Esophagus muscularis mucosa (tissue), 4 donors: ENCODE data around the gene ZNF428. TPM values are rescaled to one million over a fixed set of nuclear protein-coding genes. Genes with fewer than 3 reads are reported as not detected.
A peak's percentile ranks its signal among the peaks of the same experiment; 100 is the strongest.
"Not testable (repeated sequence)": the region's sequence is repeated elsewhere in the genome, so short reads cannot be mapped to it uniquely, and the experiment has no call there.

Source experiments
- DNase-seq: peaks from one replicate; pipeline ENCODE4 v3.0.0-alpha.2; 2017; ENCODE audit errors: extremely low spot score
- H3K27ac ChIP-seq, 4 donors: fragments of 200-600 bp; sonication (generic); replicated peaks in 1 of 4; 1 replicate in 3 of 4; 2 replicates in 1 of 4; pipeline ENCODE4 v1.5.1; 2016 to 2019; ENCODE audit warnings: mild to moderate bottlenecking in 1 of 4
- H3K27me3 ChIP-seq, 4 donors: fragments of 200-600 bp; sonication (generic); one replicate each; pipeline versions ENCODE4 v1.5.1 to v1.6.0; 2016 to 2019
- H3K36me3 ChIP-seq, 4 donors: fragments of 200-600 bp; sonication (generic); one replicate each; pipeline ENCODE4 v1.5.1; 2016 to 2019
- H3K4me1 ChIP-seq, 4 donors: fragments of 200-600 bp; sonication (generic); one replicate each; pipeline ENCODE4 v1.5.1; 2016 to 2019
- H3K4me3 ChIP-seq, 4 donors: fragments of 200-600 bp; sonication (generic); 1 replicate in 2 of 4; 2 replicates in 2 of 4; pipeline ENCODE4 v1.5.1; 2016 to 2019; ENCODE audit warnings: mild to moderate bottlenecking in 4 of 4, moderate library complexity in 1 of 4
- H3K9me3 ChIP-seq, 4 donors: fragments of 200-600 bp; sonication (generic); 1 replicate in 3 of 4; 2 replicates in 1 of 4; pipeline ENCODE4 v1.5.1; 2016 to 2019
- EP300 ChIP-seq: sonication (generic); formaldehyde crosslinking; IDR thresholded peaks from one replicate; pipeline ENCODE4 v1.6.1; 2017; ENCODE audit warnings: antibody characterized with exemption
- POLR2A ChIP-seq: fragments of 450-650 bp; IDR thresholded peaks from one replicate; pipeline ENCODE4 v1.6.1; 2017; ENCODE audit warnings: antibody characterized with exemption, moderate library complexity, mild to moderate bottlenecking, low read depth
- POLR2AphosphoS5 ChIP-seq, 2 donors: sonication (generic); formaldehyde crosslinking; IDR thresholded peaks; one replicate each; pipeline ENCODE4 v1.6.1; 2017; ENCODE audit warnings: antibody characterized with exemption in 2 of 2
- WGBS: methylation state at CpG from one replicate; pipeline ENCODE4 v1.1.5; 2018; 5-methylcytosine and 5-hydroxymethylcytosine counted together
- intact Hi-C: fragments of 100-400 bp; cut with DNase I; formaldehyde crosslinking; loops from one replicate; pipeline ENCODE4 v1.15.1; 2023
- total RNA-seq, 4 donors: library from RNA; depleted of rRNA; stranded (reverse); fragments of >200 nt; gene quantifications; one replicate each; pipeline versions ENCODE4 v1.1.0 to v1.2.1, GENCODE V29; 2016
- TF ChIP-seq, protein P1 (sequence below), 3 experiments: fragments of 200-600 bp in 2 of 3; fragments of 450-650 bp in 1 of 3; sonication (generic) in 2 of 3; IDR thresholded peaks; one replicate each; pipeline ENCODE4 v1.5.1; 2017 to 2019; ENCODE audit warnings: antibody characterized with exemption in 3 of 3, mild to moderate bottlenecking in 2 of 3, moderate library complexity in 1 of 3

Gene ZNF428
- total RNA-seq, 4 donors from 2014 or later: 33.2 to 61.3 (median 47.8) TPM

- no peak overlapping the region for H3K27ac ChIP-seq
- H3K36me3 ChIP-seq: peaks cover 9 to 42% (median 33%) of the 10 kb centered on the region in 4 donors
- H3K27me3 ChIP-seq: no peaks in the 10 kb centered on the region
- H3K4me1 ChIP-seq: no peaks in the 10 kb centered on the region
- TF ChIP-seq EP300: no peak
- H3K4me3 ChIP-seq: no peak overlapping the region
- 92% methylated on average over 2 of the region's 2 CpGs for WGBS
- peaks cover 0 to 3% (median 0%) of the 10 kb centered on the region in 4 donors for H3K9me3 ChIP-seq
- intact Hi-C loops: no loop called here
- DNase-seq: no peak
Observed at GRCh38 chr19:43658001-43658400, 38.6 kb upstream of the ZNF428 start.

GRCh38 chr19:43656436-43656835 is 37.0 kb upstream of the ZNF428 start:
- Histone ChIP-seq H3K9me3 (peaks cover 0 to 3% (median 0%) of the 10 kb centered on the region in 4 donors), H3K4me3 (no peak overlapping the region), H3K36me3 (peaks cover 9 to 53% (median 33%) of the 10 kb centered on the region in 4 donors), H3K27ac (no peak overlapping the region), H3K27me3 (no peaks in the 10 kb centered on the region), H3K4me1 (peaks cover 0 to 12% (median 9%) of the 10 kb centered on the region in 4 donors)
- intact Hi-C loops: no loop called here
- DNase-seq: no peak
- TF ChIP-seq POLR2A: no peak
- TF ChIP-seq POLR2AphosphoS5 (IDR thresholded peaks at IDR 0.05): no peak
- no peak for TF ChIP-seq EP300
- TF ChIP-seq, protein P1, sequence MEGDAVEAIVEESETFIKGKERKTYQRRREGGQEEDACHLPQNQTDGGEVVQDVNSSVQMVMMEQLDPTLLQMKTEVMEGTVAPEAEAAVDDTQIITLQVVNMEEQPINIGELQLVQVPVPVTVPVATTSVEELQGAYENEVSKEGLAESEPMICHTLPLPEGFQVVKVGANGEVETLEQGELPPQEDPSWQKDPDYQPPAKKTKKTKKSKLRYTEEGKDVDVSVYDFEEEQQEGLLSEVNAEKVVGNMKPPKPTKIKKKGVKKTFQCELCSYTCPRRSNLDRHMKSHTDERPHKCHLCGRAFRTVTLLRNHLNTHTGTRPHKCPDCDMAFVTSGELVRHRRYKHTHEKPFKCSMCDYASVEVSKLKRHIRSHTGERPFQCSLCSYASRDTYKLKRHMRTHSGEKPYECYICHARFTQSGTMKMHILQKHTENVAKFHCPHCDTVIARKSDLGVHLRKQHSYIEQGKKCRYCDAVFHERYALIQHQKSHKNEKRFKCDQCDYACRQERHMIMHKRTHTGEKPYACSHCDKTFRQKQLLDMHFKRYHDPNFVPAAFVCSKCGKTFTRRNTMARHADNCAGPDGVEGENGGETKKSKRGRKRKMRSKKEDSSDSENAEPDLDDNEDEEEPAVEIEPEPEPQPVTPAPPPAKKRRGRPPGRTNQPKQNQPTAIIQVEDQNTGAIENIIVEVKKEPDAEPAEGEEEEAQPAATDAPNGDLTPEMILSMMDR (IDR thresholded peaks at IDR 0.05): no peak
- WGBS: 98% methylated on average over 6 of the region's 6 CpGs

GRCh38 chr19:43652546-43652874 is 33.1 kb upstream of the ZNF428 start:
- intact Hi-C loops: loop anchor here (2.0 to 5.0 kb wide), 2 partner anchors 56 to 115 kb away; partner anchors contain the start of genes IRGQ and ZNF576
- H3K27me3 ChIP-seq: no peaks in the 10 kb centered on the region
- WGBS: 82% methylated on average over 4 of the region's 5 CpGs
- H3K36me3 ChIP-seq: peaks cover 9 to 71% (median 43%) of the 10 kb centered on the region in 4 donors
- no peak for DNase-seq
- H3K9me3 ChIP-seq: no peaks in the 10 kb centered on the region
- no peak overlapping the region for H3K4me3 ChIP-seq
- H3K4me1 ChIP-seq: peaks cover 0 to 12% (median 9%) of the 10 kb centered on the region in 4 donors
- TF ChIP-seq POLR2AphosphoS5 (IDR thresholded peaks at IDR 0.05) (no peak), EP300 (no peak), POLR2A (no peak)
- TF ChIP-seq, protein P1 (IDR thresholded peaks at IDR 0.05): no peak
- peak overlapping the region in 1 of 4 donors; percentile 9 for H3K27ac ChIP-seq

GRCh38 chr19:43651758-43652545 is 32.5 kb upstream of the ZNF428 start:
- Histone ChIP-seq H3K27ac (peak overlapping the region in 3 of 4 donors; percentile 9 to 58 (median 33)), H3K4me1 (peaks cover 0 to 12% (median 9%) of the 10 kb centered on the region in 4 donors), H3K4me3 (no peak overlapping the region), H3K36me3 (peaks cover 9 to 77% (median 46%) of the 10 kb centered on the region in 4 donors), H3K27me3 (no peaks in the 10 kb centered on the region), H3K9me3 (no peaks in the 10 kb centered on the region)
- intact Hi-C loops: loop anchor here (2.0 to 5.0 kb wide), 2 partner anchors 55 to 115 kb away; partner anchors contain the start of genes IRGQ and ZNF576
- 58% methylated on average over 13 of the region's 14 CpGs for WGBS
- no peak for DNase-seq
- TF ChIP-seq POLR2A (no peak), EP300 (no peak), POLR2AphosphoS5 (IDR thresholded peaks at IDR 0.05) (peak; percentile 29 to 58)
- TF ChIP-seq, protein P1 (IDR thresholded peaks at IDR 0.05): peak; percentile 75 to 82 (median 82)

DNA sequence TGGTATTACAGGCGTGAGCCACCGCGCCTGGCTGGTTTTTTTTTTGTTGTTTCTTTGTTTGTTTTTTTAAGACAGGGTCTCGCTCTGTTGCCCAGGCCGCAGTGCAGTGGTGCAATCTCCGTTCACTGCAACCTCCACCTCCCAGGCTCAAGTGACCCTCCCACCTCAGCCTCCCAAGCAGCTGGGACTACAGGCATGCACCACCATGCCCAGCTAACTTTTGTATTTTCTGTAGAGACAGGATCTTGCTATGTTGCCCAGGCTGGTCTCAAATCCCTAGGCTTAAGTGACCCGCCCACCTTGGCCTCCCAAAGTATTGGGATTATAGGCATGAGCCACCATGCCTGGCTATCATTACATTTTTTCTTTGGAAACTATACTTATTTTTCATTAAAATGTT is 30.8 kb upstream of the ZNF428 start:
- H3K4me3 ChIP-seq, H3K27me3 ChIP-seq, H3K9me3 ChIP-seq, DNase-seq, H3K27ac ChIP-seq: not testable (repeated sequence)
- H3K4me1 ChIP-seq: peaks cover 0 to 12% (median 9%) of the 10 kb centered on the region in 4 donors
- 96% methylated on average over 7 of the region's 7 CpGs for WGBS
- intact Hi-C loops: loop anchor here (5.0 kb wide), 1 partner anchor 113 kb away; no protein-coding TSS in a partner anchor
- H3K36me3 ChIP-seq: peaks cover 4 to 75% (median 35%) of the 10 kb centered on the region in 4 donors
